Lung (tissue), 12 donors: Measurements from ENCODE around the gene COL5A2. TPM values are rescaled to one million over a fixed set of nuclear protein-coding genes. Genes with fewer than 3 reads are reported as not detected.

Experiments used
- ATAC-seq: fragments of 200-7000 bp; cut with Tn5 transposase; one replicate; pipeline ENCODE4 v1.9.1; 2020; ENCODE audit warnings: moderate number of reproducible peaks; ENCODE audit not compliant: insufficient read depth, low FRiP score
- DNase-seq, 3 donors: peaks; one replicate each; pipeline ENCODE4 v3.0.0-alpha.2; 2013 to 2017
- H3K27ac ChIP-seq, 2 donors: one replicate each; pipeline ENCODE4 v1.5.1; 2013; ENCODE audit warnings: mild to moderate bottlenecking in 2 of 2, moderate library complexity in 2 of 2, control low read depth in 1 of 2, inconsistent platforms in 1 of 2, low read depth in 1 of 2, low read length in 1 of 2
- H3K27me3 ChIP-seq, 3 donors: one replicate each; pipeline ENCODE4 v1.5.1; 2013; ENCODE audit warnings: low read length in 2 of 3; ENCODE audit not compliant: control insufficient read depth in 3 of 3, insufficient read depth in 3 of 3
- H3K36me3 ChIP-seq, 4 donors: one replicate each; pipeline ENCODE4 v1.5.1; 2013; ENCODE audit warnings: low read length in 4 of 4, mild to moderate bottlenecking in 1 of 4, moderate library complexity in 1 of 4; ENCODE audit not compliant: control insufficient read depth in 4 of 4, insufficient read depth in 4 of 4
- H3K4me1 ChIP-seq, 5 donors: one replicate each; pipeline ENCODE4 v1.5.1; 2013; ENCODE audit warnings: low read length in 5 of 5, mild to moderate bottlenecking in 2 of 5, moderate library complexity in 1 of 5; ENCODE audit not compliant: control insufficient read depth in 5 of 5, insufficient read depth in 5 of 5
- H3K4me3 ChIP-seq: one replicate; pipeline ENCODE4 v1.5.1; 2013; ENCODE audit warnings: mild to moderate bottlenecking, control low read depth, moderate library complexity
- H3K9ac ChIP-seq, 2 donors: one replicate each; pipeline ENCODE4 v1.5.1; 2013; ENCODE audit warnings: low read length in 2 of 2, control low read depth in 1 of 2; ENCODE audit not compliant: insufficient read depth in 1 of 2
- H3K9me3 ChIP-seq, 4 donors: one replicate each; pipeline ENCODE4 v1.5.1; 2013; ENCODE audit warnings: low read length in 3 of 4, mild to moderate bottlenecking in 1 of 4, moderate library complexity in 1 of 4; ENCODE audit not compliant: control insufficient read depth in 4 of 4, insufficient read depth in 3 of 4
- CTCF ChIP-seq: IDR thresholded peaks from 2 replicates; pipeline ENCODE4 v1.5.1; 2012; ENCODE audit warnings: mild to moderate bottlenecking; ENCODE audit errors: control extremely low read depth, extremely low read depth
- WGBS, 2 donors: extraction: QIAGEN DNeasy Blood & Tissue Kit; methylation state at CpG; one replicate each; pipeline ENCODE4 v1.1.7; 2013; 5-methylcytosine and 5-hydroxymethylcytosine counted together
- polyA plus RNA-seq, 2 donors: library from polyadenylated mRNA; stranded (reverse); fragments of 200-250 nt; gene quantifications; one replicate each; pipeline ENCODE4 v1.2.1, GENCODE V29; 2013
- total RNA-seq, 2 donors: library from RNA; depleted of rRNA in 1 of 2; stranded (reverse); fragments of >200 nt in 1 of 2; gene quantifications; one replicate each; pipeline ENCODE4 v1.2.1, GENCODE V29; 2014 to 2021
- donor health status: control.
- donor health status: control.
- donor health status: Bipolar disorder and iron deficiency.
- donor health status: healthy.
- donor health status: DM: yes; HTN: yes; CAD: no.

COL5A2 gene
- total and polyA plus RNA-seq, 4 donors = 9.9 to 209 (median 48.8) TPM

- ATAC-seq (no peak), DNase-seq (peak in 2 of 3 donors; percentile 76 to 78)
- H3K9ac ChIP-seq = no peak overlapping the region
- no peak overlapping the region for H3K4me3 ChIP-seq
- TF ChIP-seq CTCF = no peak
- H3K9me3 ChIP-seq = no peaks in the 10 kb centered on the region
- 59 to 83% methylated on average over 2 of the region's 2 CpGs for WGBS, 2 donors
- H3K27me3 ChIP-seq = no peaks in the 10 kb centered on the region
- H3K4me1 ChIP-seq = peaks cover 0 to 11% (median 0%) of the 10 kb centered on the region in 5 donors
- H3K36me3 ChIP-seq = peaks cover 0 to 2% (median 0%) of the 10 kb centered on the region in 4 donors
- no peak overlapping the region for H3K27ac ChIP-seq
Measured at GRCh38 chr2:189143925-189144324, 35.6 kb downstream of the COL5A2 start.

DNA sequence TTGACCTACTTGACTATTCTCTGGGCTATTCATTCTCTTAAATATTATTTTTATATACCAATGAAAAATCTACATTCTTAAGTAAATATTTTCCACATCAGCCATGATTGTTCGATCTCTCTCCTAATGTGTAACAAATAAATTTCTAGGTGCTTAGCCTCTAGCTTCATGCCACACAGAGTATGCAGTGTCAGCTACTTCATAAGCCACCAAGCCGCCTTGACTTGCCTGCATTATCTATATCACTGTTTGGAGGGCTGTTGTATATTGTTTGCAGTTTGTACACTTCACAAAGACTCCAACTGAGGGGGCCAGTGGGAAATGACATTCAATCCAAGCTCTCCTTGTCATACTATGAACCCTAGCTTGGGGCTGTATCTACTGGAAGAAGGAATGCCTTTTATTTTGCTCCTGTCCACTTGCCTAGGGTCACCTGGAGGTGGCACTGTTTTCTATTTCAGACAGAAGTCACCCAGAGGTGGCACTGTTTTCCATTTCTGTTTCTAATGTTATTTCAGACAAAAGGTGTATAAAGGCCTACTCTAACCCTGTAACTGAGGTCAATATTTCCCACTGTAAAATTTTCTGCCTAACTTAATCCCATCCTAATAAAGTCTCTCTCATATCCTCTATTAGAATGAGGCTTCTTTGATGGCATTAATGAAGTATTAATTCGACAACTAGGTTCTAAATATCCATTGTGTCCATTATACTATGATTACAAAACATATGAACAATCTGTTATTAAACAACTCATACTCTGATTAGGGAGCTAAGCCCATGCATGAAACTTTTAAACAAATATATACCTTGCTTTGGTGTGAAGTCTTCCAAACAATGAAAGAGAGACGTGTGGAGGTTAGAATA is 36.4 kb downstream of the COL5A2 start:
- DNase-seq (no peak), ATAC-seq (peak; percentile 81)

DNA sequence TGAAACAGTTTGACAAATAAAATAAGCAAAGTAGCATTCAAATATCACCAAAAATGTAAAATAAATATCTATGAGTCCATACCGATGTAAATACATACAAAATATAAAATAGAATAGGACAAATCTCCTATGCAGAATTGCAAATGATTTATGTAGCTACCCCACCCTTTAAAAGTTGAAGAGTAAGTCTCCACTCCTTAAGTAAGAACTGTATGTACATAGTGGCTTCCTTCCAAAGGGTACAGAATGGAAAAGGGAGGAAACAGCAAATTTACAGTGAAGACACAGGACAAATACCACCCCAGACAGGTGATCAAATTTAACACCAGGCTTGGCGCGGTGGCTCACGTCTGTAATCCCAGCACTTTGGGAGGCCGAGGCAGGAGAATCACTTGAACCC is 40.8 kb downstream of the COL5A2 start:
- 92 to 96% methylated on average over 5 of the region's 5 CpGs for WGBS, 2 donors
- no peak overlapping the region for H3K9ac ChIP-seq
- DNase-seq = no peak
- peaks cover 0 to 2% (median 0%) of the 10 kb centered on the region in 4 donors for H3K36me3 ChIP-seq
- TF ChIP-seq CTCF = no peak
- H3K27me3 ChIP-seq = no peaks in the 10 kb centered on the region
- peaks cover 0 to 6% (median 0%) of the 10 kb centered on the region in 5 donors for H3K4me1 ChIP-seq
- no peaks in the 10 kb centered on the region for H3K9me3 ChIP-seq
- no peak for ATAC-seq
- H3K27ac ChIP-seq = no peak overlapping the region
- no peak overlapping the region for H3K4me3 ChIP-seq

More for the DNA sequence above, 36.4 kb downstream of the COL5A2 start:
- Histone ChIP-seq H3K9me3 (no peaks in the 10 kb centered on the region), H3K27ac (no peak overlapping the region), H3K4me1 (peaks cover 0 to 11% (median 0%) of the 10 kb centered on the region in 5 donors), H3K36me3 (peaks cover 0 to 2% (median 0%) of the 10 kb centered on the region in 4 donors), H3K27me3 (no peaks in the 10 kb centered on the region), H3K4me3 (no peak overlapping the region), H3K9ac (no peak overlapping the region)
- peak; percentile 55 for TF ChIP-seq CTCF
- WGBS, 2 donors = 92 to 95% methylated on average over 4 of the region's 4 CpGs
